K562 (cell line): ENCODE data around the gene C5AR2. TPM values are rescaled to one million over a fixed set of nuclear protein-coding genes. Genes with fewer than 3 reads are reported as not detected.

Source experiments
- E2F3 ChIP-seq: fragments of 250-450 bp; sonication (Bioruptor Pico); IDR thresholded peaks from 2 replicates; pipeline ENCODE4 v1.4.0; 2020; ENCODE audit warnings: mild to moderate bottlenecking
- ETS1 ChIP-seq: conservative IDR thresholded peaks from 2 replicates; pipeline ENCODE4 v1.6.1; 2011; ENCODE audit warnings: low read depth, mild to moderate bottlenecking, low read length; ENCODE audit not compliant: control insufficient read depth
- HCFC1 ChIP-seq: IDR thresholded peaks from 2 replicates; pipeline ENCODE4 v1.6.1; 2012; ENCODE audit warnings: low read depth, low read length, improper control_type of control experiment
- HDAC1 ChIP-seq, 2 experiments: fragments of 450-650 bp; IDR thresholded peaks; 2 replicates each; pipeline ENCODE4 v1.6.1; 2016 to 2017; ENCODE audit warnings: inconsistent platforms in 1 of 2, mild to moderate bottlenecking in 1 of 2, moderate library complexity in 1 of 2
- HES1 ChIP-seq: fragments of 450-650 bp; IDR thresholded peaks from 2 replicates; pipeline ENCODE4 v1.6.1; 2016; ENCODE audit warnings: low read depth, mild to moderate bottlenecking, moderate library complexity
- RBBP5 ChIP-seq: fragments of 200-600 bp; sonication (generic); IDR thresholded peaks from 2 replicates; pipeline ENCODE4 v1.6.1; 2012; ENCODE audit warnings: borderline replicate concordance, mild to moderate bottlenecking, low read length, control low read depth, inconsistent platforms; ENCODE audit not compliant: insufficient read depth, poor library complexity, severe bottlenecking
- SMAD4 ChIP-seq: fragments of 250-450 bp; sonication (Bioruptor Pico); conservative IDR thresholded peaks from 2 replicates; pipeline ENCODE4 v1.8.0; 2021; ENCODE audit warnings: inconsistent platforms, mild to moderate bottlenecking, moderate library complexity
- TAF1 ChIP-seq: IDR thresholded peaks from 2 replicates; pipeline ENCODE4 v1.6.1; 2011; ENCODE audit warnings: mild to moderate bottlenecking, low read length, moderate library complexity; ENCODE audit not compliant: insufficient read depth, control insufficient read depth, severe bottlenecking; ENCODE audit errors: extremely low read depth
- TBL1XR1 ChIP-seq, 2 experiments: IDR thresholded peaks; 2 replicates each; pipeline ENCODE4 v1.6.1; 2012; ENCODE audit warnings: improper control_type of control experiment in 2 of 2, low read length in 2 of 2, mild to moderate bottlenecking in 1 of 2
- TRIM28 ChIP-seq: fragments of 450-650 bp; IDR thresholded peaks from 2 replicates; pipeline ENCODE4 v1.6.1; 2017
- ZBTB40 ChIP-seq, 2 experiments: fragments of 450-650 bp in 1 of 2; sonication (generic) in 1 of 2; formaldehyde crosslinking in 1 of 2; IDR thresholded peaks; 2 replicates each; pipeline versions ENCODE4 v1.7.1 to v1.9.0; 2016 to 2022; ENCODE audit warnings: inconsistent platforms in 1 of 2, mild to moderate bottlenecking in 1 of 2, missing genetic modification reagents in 1 of 2
- ZNF12 ChIP-seq: sonication (generic); formaldehyde crosslinking; IDR thresholded peaks from 2 replicates; pipeline ENCODE4 v1.4.0; 2020; ENCODE audit warnings: mild to moderate bottlenecking, missing genetic modification reagents
- ZNF263 ChIP-seq: sonication (generic); formaldehyde crosslinking; IDR thresholded peaks from 2 replicates; pipeline ENCODE4 v1.8.0; 2022; ENCODE audit warnings: mild to moderate bottlenecking, missing genetic modification reagents, borderline replicate concordance
- polyA plus RNA-seq, 8 experiments: library from polyadenylated mRNA; depleted of rRNA in 4 of 8; stranded (reverse) in 5 of 8; unstranded in 3 of 8; fragments of >200 nt; fragmentation: Nextera tagmentation in 2 of 8; fragmentation: Illumina TruSeq in 1 of 8; extraction: Ambion mirVana in 2 of 8; extraction: Trizol in 1 of 8; gene quantifications; 2 replicates each; pipeline versions ENCODE4 v1.2.1 to v1.2.3, GENCODE V29; 2011 to 2014; ENCODE audit warnings: inconsistent platforms in 1 of 8, missing spikeins in 1 of 8
- total RNA-seq, 7 experiments: library from RNA; depleted of rRNA in 6 of 7; stranded (reverse); fragments of >200 nt in 6 of 7; fragmentation: Illumina TruSeq in 2 of 7; extraction: Trizol in 2 of 7; gene quantifications; 2 replicates each; pipeline versions ENCODE4 v1.2.1 to v1.2.3, GENCODE V29; 2011 to 2021; ENCODE audit warnings: low replicate concordance in 1 of 7

Gene C5AR2
- total and polyA plus RNA-seq, 9 of the 15 experiments (the other 6 are each of a cell fraction or from before 2014, with no cell fraction given) = 0.01 to 1.1 (median 0.13) TPM

GRCh38 chr19:47348819-47349795 lies 17.1 kb downstream of the C5AR2 start, which contains the start of gene DHX34 (continued):
- TF ChIP-seq HDAC1 (IDR thresholded peaks at IDR 0.05) (peak; percentile 22 to 98; a peak in 2 of 4 replicates), TBL1XR1 (IDR thresholded peaks at IDR 0.05; ENCODE audit: low read length in 2 of 2) (peak; percentile 10 to 45; a peak in 2 of 4 replicates), HCFC1 (peak; percentile 61), TRIM28 (no peak), ZBTB40 (IDR thresholded peaks at IDR 0.05) (peak; percentile 75), ZBTB40 (CRISPR knock-in tag; IDR thresholded peaks at IDR 0.05) (no peak), ZNF12 (CRISPR knock-in tag) (0 out of 2 replicates have a peak, but pooled peaks have one; percentile 25), ZNF263 (CRISPR knock-in tag) (no peak), SMAD4 (CRISPR knock-in tag) (peak; percentile 52; the same call in 1 of the 2 replicates), ETS1 (peak; percentile 68; the same call in 1 of the 2 replicates), RBBP5 (peak; percentile 54), HES1 (0 out of 2 replicates have a peak, but pooled peaks have one; percentile 14), E2F3 (0 out of 2 replicates have a peak, but pooled peaks have one; percentile 54), TAF1 (peak; percentile 54)
